H54 (cell line): Measurements from ENCODE around the gene REXO1.
"Not testable (repeated sequence)": the region's sequence is repeated elsewhere in the genome, so short reads cannot be mapped to it uniquely, and the experiment has no call there.

Source experiments
- DNase-seq: peaks from one replicate; pipeline ENCODE4 v3.0.0; 2011; ENCODE audit warnings: low spot score, mixed read lengths; ENCODE audit not compliant: insufficient read length
- FAIRE-seq: peaks from 3 replicates; lab custom pipeline; 2011; peaks lifted over from hg19 to GRCh38; lab: Jason Lieb, UNC
- POLR2A ChIP-seq: IDR thresholded peaks from 2 replicates; pipeline ENCODE4 v1.6.1; 2011; ENCODE audit warnings: low read depth, mild to moderate bottlenecking, low read length

REXO1 gene

DNA sequence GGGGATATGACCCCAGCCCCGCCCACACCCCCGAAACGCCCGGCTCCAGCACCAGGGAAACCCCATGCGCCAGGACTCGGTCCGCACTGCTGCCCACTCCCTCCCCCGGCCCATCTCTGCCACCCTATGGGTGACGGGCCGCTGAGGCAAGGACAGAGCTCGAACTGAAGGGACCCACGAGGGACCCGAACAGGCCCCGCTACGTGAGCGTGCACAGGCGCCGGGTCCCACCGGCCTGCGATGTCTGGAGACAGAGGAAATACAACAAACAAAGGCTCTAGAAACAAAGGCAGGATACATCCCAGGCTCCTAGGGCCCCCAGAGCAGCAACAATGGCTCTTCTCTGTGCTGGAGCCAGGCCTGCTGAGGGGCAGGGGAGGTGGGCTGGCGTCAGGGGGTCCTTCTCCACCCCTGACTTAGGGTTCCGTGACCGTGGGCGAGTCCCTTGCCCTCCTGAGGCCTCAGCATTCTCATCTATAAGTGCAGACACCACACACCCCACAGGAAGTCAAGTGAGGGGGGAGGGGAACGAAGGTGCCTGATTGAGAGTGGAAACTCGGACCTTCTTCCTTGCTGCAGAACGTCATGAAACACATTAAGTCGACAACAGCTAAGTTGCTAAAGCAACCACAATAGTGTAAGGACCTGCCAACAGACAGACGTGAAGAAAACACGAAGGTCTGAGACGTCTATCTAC lies 34.0 kb upstream of the REXO1 start:
- TF ChIP-seq POLR2A, result no peak
- no peak for DNase-seq
- FAIRE-seq, result no peak

DNA sequence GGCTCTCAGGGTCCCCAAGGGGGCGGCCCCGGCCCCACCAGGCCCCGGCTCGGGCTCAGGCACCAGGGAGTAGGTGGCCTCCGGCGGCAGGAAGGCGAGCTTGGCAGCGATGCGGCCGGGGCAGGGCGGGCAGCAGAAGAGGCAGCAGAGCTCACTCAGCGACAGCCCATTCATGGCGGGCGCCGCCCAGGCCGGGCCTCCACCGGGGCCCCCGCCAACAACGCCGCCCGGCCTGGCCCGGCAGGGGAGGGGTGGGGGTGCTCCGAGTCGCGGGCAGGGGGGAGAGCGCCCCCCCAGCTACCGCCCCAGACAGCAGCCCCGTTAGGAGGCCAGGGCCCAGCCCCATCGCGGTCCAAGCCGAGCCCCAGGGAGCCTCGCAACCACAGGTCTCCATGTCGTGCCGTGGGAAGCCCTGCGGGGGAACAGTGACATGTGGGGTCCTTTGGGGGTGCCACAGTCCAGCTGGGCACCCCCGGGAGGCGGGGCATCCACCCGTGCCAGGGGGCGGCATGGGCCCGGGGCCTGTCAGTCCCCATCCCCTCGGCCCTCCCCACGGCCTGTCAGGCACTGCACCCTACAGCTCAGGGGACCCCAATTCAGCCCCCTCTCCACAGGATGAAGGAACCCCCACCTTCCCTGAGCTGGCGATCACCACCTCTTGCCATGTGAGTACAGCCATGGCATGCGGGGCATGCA lies 33.3 kb upstream of the REXO1 start:
- FAIRE-seq, DNase-seq: not testable (repeated sequence)

DNA sequence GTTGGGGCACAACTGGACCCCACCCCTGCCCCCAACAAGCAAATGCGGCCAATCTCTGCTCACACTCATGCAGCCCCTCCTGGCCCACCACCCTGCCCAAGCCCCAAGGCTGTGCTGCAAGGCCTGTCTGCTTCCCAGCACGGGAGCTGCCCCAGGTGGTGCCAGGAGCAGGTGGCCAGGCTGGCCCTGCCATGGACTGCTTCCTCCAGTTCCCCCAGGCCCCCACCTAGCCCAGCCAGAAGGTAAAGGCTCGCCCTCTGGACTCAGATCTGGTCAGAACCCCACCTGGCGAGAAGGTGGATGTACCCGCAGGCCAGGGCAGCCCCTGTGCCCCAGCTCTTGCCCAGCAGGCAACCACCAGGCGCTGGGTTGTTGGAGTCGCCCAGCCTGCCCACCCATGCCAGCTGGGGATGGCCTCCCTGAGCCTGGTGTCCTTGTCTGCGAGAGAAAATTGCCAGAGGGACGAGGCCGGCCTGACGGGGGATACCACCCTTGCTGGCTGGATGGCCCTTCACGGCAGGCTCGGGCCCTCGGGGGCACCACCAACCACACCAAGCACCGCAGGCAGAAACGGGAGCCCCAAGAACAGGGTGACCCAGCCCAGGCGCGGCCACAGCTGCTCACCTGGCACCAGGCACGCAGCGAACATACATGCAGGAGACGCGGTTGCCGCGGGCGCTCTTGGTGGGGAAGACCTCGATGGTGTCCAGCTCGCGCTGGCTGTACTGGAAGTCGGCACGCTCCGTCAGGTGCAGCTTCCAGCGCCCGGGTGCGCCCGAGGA lies 32.5 kb upstream of the REXO1 start:
- DNase-seq (no peak), FAIRE-seq (no peak)
- TF ChIP-seq POLR2A, result no peak

DNA sequence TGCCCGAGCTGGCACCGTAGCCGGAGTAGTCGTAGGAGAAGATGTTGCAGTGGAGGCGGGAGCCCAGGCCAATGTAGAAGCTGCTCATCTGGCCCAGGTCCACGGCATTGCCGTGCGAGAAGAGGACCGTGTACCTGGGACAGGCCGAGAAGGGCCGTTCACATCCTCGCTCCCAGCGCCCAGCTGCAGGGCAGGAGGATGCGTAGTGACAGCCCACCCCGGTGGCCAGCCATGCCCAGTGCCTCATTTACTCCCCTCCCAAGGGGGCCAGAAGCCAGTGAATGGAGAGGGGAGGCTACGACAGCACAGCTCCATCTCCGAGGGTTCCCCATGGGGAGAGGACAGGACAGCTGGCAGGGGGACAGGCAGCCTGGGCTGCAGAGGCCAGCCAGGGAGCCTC lies 31.7 kb upstream of the REXO1 start:
- not testable (repeated sequence) for FAIRE-seq, DNase-seq

DNA sequence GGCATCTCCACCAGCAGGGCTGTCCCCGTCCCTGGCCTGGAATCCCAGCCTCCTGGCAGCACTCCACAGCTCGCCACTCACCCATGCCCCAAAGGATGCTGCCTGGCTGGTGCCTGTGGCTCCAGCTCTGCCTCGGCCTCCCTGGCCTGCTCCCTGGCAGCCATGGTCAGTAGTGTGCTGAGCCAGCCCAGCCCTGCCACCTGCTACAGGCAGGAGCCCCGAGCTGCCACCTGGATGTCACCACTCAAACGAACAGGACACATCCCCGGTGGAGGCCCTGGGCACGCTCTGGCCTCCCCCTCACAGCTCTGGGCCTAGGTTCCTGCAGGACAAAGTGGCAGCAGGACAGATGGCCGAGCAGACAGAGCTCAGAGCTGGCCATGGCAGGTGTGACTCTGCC lies 30.3 kb upstream of the REXO1 start:
- DNase-seq, FAIRE-seq: not testable (repeated sequence)

DNA sequence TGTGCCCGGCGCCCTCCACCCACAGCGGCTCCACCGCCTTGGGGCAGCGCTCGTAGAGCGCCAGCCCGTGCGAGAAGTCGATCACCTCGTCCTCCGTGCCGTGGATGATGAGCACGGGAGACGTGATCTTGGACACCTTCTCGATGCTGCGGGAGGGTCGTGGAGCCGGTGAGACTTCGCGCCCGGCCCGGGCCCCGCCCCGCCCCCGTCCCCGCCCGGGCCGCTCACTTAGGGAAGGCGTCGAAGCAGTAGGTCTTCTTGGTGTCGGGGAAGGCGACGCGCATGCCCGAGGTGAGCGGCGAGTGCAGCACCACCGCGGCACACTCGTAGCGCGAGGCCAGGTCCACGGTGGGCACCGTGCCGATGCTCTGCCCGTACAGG lies 29.0 kb upstream of the REXO1 start:
- FAIRE-seq, DNase-seq: not testable (repeated sequence)

DNA sequence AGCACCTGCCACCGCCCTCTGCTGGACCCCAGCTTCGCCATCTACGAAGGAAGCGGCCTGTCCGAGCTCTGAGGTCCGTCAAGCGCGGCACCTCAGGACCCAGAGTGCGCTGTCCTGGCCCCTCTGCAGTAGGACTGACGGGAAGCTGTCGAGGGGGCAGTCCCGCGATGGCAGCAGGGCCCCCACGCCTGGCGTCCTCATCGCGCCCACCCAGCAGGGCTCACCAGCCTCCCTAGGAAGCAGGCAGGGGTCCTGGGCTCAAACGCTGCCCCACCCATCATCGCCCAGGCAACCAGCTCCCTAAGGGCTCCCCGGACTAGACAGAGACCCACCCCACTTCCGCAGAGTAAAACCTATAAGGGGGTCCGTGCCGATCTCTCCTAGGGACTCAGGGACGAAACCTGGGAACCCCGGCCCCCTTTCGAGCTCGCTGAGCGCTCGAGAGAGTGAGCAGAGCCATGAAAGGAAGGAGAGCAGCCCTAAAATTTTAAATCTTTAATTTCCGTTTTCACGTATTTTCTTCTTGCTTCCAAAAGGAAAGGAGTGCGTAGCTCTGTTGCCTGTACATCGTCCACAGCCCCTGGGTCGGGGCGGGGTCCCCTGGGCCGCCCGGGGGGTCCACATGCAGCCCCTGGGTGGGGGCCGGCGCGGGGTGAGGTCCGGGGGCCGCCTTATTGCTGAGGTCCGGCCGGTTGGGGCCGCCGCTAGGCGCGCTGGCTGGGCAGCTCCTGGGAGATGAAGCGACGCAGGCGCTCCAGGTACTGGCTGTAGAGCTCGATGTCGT lies 28.4 kb upstream of the REXO1 start:
- DNase-seq, result not testable (repeated sequence)

DNA sequence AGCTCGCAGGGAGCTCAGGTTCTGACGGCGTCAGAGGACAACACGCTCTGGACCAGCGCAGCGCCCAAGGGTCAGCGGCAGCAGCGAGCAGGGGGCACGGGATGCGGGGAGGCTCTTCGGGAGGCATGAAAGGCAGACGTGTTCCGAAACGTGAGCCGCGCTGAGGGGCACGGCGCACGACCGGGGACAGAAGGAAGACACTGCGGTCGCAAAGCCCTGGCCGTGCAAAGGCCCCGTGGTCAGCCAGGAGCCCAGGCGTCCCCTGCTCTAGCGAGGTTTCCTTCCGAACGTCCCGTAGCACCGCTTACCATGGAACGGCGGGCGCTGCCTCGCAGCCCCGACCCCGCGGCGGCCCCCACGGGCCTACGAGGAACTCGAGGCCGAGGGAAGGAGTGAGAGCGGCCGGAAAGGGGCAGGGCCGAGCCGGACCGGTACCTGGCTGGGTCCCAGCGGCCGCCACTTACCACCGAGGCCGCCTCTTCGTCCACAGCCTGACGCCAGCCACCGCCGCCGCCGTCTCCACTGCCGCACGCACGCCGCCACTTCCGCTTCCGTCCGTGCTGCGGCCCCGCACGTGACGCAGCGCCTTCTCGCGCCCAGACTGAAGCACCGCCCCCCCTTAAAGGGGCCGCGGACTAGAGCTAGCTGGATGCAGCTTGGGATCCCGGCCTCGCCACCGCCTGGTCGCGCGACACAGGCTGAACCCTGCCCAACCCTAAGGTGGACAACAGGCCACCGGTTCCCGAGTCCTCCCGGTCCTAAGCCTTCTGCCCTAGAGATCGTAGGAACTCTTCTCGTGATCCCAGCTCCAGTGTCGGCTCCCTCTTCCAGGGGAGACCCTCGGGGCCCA lies 27.6 kb upstream of the REXO1 start:
- TF ChIP-seq POLR2A, result peak; percentile 92
- peak; percentile 89 for DNase-seq
- peak; percentile 66 for FAIRE-seq

More for the DNA sequence above, 28.4 kb upstream of the REXO1 start:
- not testable (repeated sequence) for FAIRE-seq

DNA sequence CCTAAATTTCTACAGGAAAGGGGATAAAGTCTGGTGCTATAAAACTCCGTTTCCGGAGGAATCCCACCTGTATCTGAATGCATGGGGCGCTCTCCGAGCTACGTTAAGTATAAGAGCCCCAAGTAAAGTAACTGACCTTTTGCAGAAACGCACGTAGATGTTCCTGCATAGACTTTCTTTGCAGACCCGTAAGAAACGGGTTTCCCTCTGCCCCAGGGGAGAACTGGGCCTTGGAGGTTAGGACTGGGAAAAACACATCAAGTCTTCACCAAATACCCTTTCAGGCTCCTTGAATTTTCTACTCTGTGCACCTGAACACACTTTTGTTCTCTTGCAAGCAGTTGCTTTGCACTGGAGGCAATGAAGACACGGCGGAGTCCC lies 27.0 kb upstream of the REXO1 start:
- not testable (repeated sequence) for FAIRE-seq, DNase-seq

DNA sequence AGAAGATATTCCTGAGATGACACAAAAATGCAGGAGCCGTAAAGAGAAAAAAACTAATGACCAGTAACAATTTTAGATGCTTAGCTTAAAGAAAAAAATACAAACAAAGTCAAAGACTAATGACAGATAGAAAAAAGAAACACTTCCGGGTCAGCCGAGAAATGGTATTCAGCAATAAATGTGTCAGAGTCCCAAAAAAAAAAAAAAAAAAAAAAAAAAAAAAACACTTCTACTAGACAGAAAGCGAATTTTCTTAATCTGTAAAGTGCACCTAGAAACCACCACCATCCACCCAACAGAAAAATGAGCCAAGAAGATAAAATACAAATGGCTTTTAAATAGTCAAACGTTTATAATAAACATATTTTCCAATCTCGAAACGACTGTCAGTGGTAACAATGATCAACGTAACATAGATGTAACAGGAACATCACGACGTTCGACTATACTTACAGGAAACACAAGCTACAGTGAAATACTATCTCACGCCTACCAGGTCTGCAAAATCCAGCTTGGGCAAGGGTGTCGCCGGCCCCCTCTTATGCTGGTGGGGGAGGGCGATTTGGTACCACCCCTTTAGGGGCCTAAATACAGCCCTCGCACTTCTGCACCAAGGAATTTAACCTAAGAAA lies 26.4 kb upstream of the REXO1 start:
- no peak for TF ChIP-seq POLR2A
- no peak for FAIRE-seq

DNA sequence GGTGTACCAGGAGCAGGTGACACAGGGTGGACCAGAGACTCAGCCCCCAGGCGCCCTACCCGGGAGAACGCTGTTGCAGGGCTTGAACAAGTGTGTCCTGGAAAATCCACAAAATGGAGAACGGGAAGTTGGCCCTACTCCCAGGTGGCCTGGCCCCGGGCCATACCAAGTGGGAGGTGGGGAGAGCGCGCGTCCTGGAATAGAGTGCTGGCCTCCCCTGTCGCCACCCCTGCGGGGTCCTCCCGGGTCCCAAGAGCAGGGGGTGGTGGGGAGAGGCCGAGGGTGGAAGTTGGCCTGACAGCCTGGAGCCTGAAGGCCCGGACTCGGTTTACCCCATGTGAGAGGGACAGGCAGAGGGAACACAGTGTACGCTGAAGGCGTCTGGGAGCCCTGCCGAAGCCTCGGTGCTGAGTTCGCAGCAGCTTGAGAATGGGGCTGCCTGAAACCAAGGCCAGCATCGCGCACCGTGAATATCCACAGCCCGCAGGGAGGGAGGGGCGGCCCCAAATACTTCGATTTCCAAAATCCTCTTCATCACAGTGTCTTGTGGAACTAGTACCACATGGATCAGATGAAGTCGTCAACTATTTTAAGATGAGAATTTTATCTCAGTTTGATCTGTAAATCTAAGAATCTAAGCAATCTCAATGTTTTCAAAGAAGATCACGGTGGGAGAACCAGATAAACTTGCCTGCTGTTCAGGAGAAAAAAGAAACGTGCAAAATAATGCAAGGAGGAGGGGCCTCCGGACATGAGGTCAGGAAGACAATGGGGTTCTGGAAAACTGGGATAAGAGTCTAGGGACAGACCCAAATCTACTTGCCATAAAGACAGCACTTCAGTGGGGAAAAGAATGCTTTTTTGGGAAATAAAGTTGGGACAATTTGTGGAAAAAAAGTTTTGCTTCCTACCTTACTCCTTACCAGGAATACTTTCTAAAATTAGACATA lies 25.5 kb upstream of the REXO1 start:
- no peak for FAIRE-seq
- DNase-seq, result no peak
- TF ChIP-seq POLR2A, result no peak

More for the DNA sequence above, 26.4 kb upstream of the REXO1 start:
- DNase-seq, result no peak
